Stimulated activated CD4-positive, alpha-beta T cell treated with anti-CD3 and anti-CD28 coated beads, Interleukin-4, amount 100 ng/mL, for 48 hours (primary cell): ENCODE results near the gene LINGO1.

Source experiments
- DNase-seq, 2 donors: peaks; one replicate each; pipeline ENCODE4 v3.0.0-alpha.2; 2020; ENCODE audit warnings: low read depth in 2 of 2

LINGO1 gene

GRCh38 chr15:77597804-77598453 lies 34.8 kb downstream of the LINGO1 start:
- DNase-seq = no peak

DNA sequence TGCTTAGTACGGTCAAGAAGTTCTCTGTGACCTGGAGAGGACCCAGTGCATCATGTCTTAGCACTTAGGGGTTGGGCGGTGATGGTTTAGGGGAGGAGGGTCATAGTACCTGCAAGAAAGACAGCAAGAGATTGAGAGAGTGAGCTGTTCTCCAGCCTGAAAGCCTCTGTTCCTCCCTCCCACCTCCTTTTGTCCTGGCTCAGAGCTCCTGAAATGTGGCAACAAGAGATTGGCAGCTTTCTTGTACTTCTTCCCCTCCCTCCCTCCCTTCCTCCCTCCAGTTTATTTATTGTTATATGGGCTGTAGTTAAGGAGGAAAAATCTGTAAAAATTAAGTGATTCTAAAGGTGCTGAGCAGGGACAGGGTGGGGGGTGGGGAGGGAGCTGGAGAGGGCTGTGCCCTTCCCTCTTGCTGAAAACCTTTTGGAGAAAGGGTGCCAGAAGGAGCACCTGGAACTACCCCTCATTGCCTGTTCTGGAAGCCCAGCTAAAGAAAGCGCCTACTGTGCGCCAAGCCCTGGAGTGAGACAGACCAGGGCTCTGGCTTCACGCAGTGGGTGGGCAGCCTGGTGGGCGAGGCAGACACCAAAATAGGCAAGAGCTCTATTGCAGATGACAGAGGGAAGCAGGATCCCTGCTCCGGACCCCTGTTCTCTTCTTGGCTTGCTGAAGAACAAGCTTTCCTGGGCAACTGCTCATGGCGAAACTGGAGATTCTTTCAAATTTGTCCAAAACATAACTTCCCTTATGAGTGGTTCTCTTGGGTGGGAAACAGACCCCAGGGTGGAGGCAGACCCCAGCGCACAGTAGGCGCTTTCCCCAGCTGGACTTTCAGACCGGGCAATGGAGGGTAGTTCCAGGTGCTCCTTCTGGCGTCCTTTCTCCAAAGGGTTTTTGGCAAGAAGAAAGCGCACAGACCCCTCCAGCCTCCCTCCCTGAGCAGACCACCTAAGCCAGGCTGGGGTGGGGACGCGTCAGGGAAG lies 35.6 kb downstream of the LINGO1 start:
- DNase-seq = no peak

DNA sequence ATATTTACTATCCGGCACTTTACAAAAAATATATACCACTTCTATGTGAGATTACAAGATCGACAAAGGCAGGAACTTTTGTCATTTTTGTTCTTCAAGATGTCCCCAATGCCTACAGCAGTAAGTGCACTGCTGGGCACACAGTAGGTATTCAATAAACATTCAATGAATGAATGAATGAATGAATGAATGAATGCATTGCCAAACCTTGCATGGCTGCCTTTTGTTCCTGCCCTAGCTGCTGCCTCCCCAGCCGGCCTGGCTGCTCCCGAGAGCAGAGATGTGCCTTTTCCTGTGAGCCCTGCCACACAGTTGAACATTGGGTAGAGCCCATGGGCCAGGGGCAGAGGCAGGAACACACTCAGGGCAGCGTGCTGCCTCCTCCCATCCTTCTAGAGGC lies 37.5 kb downstream of the LINGO1 start:
- no peak for DNase-seq

DNA sequence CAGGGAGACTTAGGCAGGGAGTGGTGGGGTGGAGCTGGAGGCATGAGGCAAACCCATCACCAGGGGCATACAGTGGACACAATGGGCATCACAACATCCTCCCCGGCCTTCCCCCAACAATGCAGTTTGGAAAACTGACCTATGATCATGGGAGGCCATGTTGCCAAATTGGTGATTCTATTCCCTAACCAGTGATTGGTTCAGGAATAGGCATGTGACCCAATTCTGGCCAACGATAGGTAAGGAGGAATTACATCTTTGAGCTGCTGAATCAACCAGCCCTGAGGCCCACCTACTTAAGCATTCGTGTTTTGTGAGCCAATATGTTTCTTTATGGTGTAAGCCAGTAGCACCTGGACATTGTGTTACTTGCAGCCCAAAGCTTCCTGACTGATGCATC lies 40.0 kb downstream of the LINGO1 start:
- no peak for DNase-seq

- DNase-seq = no peak
Observed at GRCh38 chr15:77591968-77592613, 40.6 kb downstream of the LINGO1 start.

GRCh38 chr15:77589839-77590238 lies 42.9 kb downstream of the LINGO1 start:
- DNase-seq = no peak

DNA sequence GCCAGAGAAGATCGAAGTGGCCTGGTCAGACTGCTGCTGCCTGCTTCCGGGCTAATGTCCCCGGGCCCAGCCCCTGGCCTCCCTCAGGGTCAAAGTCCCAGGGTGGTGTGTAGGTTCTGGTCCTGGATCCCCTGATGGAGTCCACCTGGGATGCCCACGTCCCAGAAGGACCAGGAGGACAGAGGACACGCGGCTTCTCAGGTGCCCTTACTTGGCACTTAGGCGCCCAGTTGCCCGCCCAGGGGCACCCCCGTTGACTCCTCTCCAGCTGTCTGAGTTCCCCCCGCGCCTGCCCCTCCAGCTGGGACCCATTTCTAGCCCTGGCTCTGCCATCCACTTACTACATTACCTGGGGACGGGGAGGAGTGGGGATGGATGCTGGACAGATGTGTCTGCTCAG lies 44.6 kb downstream of the LINGO1 start:
- DNase-seq = no peak

GRCh38 chr15:77584691-77585090 lies 48.0 kb downstream of the LINGO1 start:
- no peak for DNase-seq

GRCh38 chr15:77584201-77584600 lies 48.5 kb downstream of the LINGO1 start:
- DNase-seq = no peak

GRCh38 chr15:77582763-77583162 lies 49.9 kb downstream of the LINGO1 start:
- DNase-seq = no peak

GRCh38 chr15:77581896-77582569 lies 50.7 kb downstream of the LINGO1 start:
- no peak for DNase-seq

- no peak for DNase-seq
Observed at GRCh38 chr15:77580996-77581682, 51.6 kb downstream of the LINGO1 start.

GRCh38 chr15:77579498-77580188 lies 53.1 kb downstream of the LINGO1 start:
- DNase-seq = no peak

- no peak for DNase-seq
Observed at GRCh38 chr15:77578641-77579372, 53.9 kb downstream of the LINGO1 start.

DNA sequence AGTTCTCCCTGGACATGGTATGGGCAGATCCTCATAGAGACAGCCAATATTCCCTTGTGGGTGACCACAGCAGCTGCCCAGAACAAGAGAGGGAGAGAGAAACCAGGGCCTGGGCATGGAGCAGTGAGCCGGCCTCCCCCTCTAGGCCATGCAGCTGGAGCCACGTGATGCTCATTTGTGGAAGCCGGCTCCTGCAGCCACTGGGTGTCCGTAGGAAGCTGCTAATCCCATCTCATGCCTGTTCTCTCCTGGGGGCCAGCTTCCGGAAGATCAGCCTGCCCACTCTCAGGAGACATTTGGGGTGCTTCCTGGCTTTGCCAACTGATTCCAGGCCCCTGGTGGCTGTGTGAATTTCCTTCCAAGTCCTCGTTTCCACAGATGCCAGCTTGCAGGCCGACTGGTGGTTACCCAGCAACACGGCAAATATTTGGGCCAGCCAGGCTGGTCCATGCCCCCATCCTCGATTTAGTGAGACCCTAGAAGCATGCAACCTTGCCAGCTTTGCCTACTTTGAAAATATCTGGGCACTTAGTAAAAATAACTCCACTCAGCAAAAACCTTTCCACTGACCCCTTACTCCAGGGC lies 55.3 kb downstream of the LINGO1 start:
- no peak for DNase-seq

- DNase-seq = no peak
Observed at GRCh38 chr15:77576538-77576937, 56.2 kb downstream of the LINGO1 start.

- no peak for DNase-seq
Observed at GRCh38 chr15:77575203-77575934, 57.3 kb downstream of the LINGO1 start.

DNA sequence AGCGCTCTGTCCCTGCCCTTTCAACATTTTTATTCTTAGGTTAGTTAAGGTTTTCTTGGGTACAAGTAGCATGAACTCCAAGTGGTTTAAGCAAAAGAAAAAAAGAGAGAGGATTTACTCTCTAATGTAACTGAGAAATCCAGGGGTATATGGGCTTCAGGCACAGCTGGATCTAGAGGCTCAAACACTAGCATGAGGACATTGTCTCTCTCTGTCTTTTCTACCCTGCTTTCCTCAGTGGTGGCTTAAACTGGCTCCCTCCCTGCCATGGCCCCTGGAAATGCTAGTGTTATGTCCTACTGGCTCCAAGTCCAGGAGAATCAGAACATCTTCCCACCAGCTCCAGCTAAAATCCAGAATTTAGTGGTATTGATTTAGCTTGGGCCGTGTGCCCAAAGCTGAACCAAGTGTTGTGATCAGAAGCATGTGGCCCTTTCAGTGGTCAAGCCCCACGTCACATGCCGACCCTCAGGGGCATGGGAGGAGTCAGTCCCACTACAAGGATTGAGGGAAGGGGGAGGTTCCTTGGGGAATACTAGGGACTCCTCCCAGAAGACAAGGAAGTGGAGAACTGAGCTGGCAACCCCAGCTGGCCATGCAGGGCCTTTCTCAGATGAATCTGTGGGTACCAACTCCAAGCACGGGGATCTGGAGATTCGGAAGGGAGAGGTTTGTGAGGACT lies 58.0 kb downstream of the LINGO1 start:
- no peak for DNase-seq
